Retinal pigment epithelial cell (primary cell): ENCODE results near the gene MBNL2.

Experiments used
- DNase-seq: peaks from one replicate; pipeline ENCODE4 v3.0.0-alpha.2; 2010; ENCODE audit warnings: low read depth
- H3K4me3 ChIP-seq: 2 replicates; pipeline ENCODE4 v1.5.1; 2011; ENCODE audit warnings: mild to moderate bottlenecking, low read length, control low read depth, moderate library complexity
- CTCF ChIP-seq: conservative IDR thresholded peaks from 2 replicates; pipeline ENCODE4 v1.5.1; 2011; ENCODE audit warnings: low read depth, low read length, control low read depth, inconsistent platforms

The MBNL2 gene

DNA sequence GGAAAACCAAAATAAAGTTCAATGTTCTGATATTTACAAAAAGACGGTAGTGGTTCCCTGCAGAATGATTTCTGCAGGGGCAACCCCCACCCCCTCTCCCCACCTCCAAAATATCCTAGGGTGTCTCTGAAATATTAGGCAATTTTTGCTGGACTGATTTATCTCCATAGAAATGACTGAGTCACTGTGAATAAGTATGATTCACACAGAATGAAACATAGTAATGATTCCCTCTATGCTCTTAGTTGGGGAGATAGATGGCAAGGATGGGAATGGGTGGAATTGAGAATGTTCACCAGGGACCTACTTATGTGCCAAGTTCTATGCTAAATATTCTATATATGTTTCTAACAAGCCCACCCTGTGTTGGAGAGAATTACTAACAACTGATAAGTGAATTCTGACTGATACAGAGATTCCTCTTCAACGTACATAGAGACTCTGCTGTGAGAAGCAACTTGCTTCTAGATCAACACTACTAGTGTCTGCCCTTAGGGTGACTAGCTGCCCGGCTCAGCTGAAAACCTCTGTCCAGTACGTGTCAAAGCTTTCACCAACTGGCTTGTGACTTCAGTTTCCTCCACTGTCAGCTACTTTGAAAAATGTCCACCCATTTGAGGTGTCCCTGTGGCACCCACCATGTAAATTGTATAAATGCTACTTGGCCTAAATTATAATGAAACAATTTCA is 173.5 kb downstream of the MBNL2 start:
- no peak for DNase-seq
- H3K4me3 ChIP-seq, result no peak overlapping the region
- no peak for TF ChIP-seq CTCF

- no peak for TF ChIP-seq CTCF
- DNase-seq, result no peak
- no peak overlapping the region for H3K4me3 ChIP-seq
Measured at GRCh38 chr13:97397267-97397666, 175.1 kb downstream of the MBNL2 start.

- TF ChIP-seq CTCF, result no peak
- DNase-seq, result no peak
- no peak overlapping the region for H3K4me3 ChIP-seq
Measured at GRCh38 chr13:97401421-97401820, 179.3 kb downstream of the MBNL2 start.

- TF ChIP-seq CTCF, result no peak
- H3K4me3 ChIP-seq, result no peak overlapping the region
- DNase-seq, result no peak
Measured at GRCh38 chr13:97403893-97404750, 182.0 kb downstream of the MBNL2 start.

GRCh38 chr13:97407540-97407939 is 185.4 kb downstream of the MBNL2 start:
- no peak overlapping the region for H3K4me3 ChIP-seq
- TF ChIP-seq CTCF, result no peak
- no peak for DNase-seq

DNA sequence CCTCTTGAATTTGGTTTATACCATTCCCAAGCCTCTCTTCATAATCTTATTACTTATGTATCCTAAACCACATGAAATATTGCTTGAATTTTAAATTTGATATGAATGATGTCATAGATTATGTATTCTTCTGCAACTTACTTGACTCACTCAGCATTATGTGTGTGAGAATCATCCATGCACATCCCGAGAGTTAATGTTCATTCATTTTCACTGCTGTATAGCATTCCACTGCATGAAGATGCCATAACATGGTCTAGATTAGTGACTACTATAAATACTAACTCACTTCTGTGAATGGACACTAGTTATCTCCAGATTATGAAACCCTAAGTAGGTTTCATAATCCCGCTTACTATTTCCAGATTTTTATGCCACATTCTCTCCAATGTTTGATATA is 186.8 kb downstream of the MBNL2 start:
- no peak overlapping the region for H3K4me3 ChIP-seq
- no peak for DNase-seq
- TF ChIP-seq CTCF, result no peak

GRCh38 chr13:97411984-97412383 is 189.9 kb downstream of the MBNL2 start:
- no peak overlapping the region for H3K4me3 ChIP-seq
- no peak for DNase-seq
- no peak for TF ChIP-seq CTCF
